H1 (cell line): ENCODE results near the gene DAPK1. TPM values are rescaled to one million over a fixed set of nuclear protein-coding genes. Genes with fewer than 3 reads are reported as not detected.

ENCODE experiments used
- CTCF ChIA-PET: fragments of 300-600 bp; sonication (Branson Sonifier 250); formaldehyde crosslinking; loops from one replicate; lab custom pipeline; 2021; ENCODE audit not compliant: partially characterized antibody; lab: Charles Lee
- POLR2A ChIA-PET: fragments of 300-600 bp; sonication (Branson Sonifier 250); formaldehyde crosslinking; loops from one replicate; lab custom pipeline; 2021; ENCODE audit warnings: inconsistent platforms; ENCODE audit not compliant: partially characterized antibody; lab: Charles Lee
- DNase-seq, 2 experiments: peaks; one replicate each; pipeline versions ENCODE4 v3.0.0 to v3.0.0-alpha.2; 2010 to 2022; ENCODE audit warnings: low spot score in 2 of 2, low read depth in 1 of 2, mixed read lengths in 1 of 2
- FAIRE-seq: peaks from 2 replicates; lab custom pipeline; 2011; peaks lifted over from hg19 to GRCh38; lab: Jason Lieb, UNC
- H2AFZ ChIP-seq: 2 replicates; pipeline ENCODE4 v1.8.1; 2012; ENCODE audit warnings: low read length, inconsistent platforms
- H2AK5ac ChIP-seq: 2 replicates; pipeline ENCODE4 v1.6.1; 2013; ENCODE audit warnings: low read depth, low read length
- H2BK120ac ChIP-seq: replicated peaks from 2 replicates; pipeline ENCODE3; 2013; ENCODE audit warnings: low read depth, low read length, inconsistent platforms
- H2BK12ac ChIP-seq: 2 replicates; pipeline ENCODE4 v1.6.1; 2013; ENCODE audit warnings: low read depth, low read length
- H2BK15ac ChIP-seq: 2 replicates; pipeline ENCODE4 v1.6.1; 2013; ENCODE audit warnings: low read length
- H2BK20ac ChIP-seq: 2 replicates; pipeline ENCODE4 v1.6.1; 2013; ENCODE audit warnings: low read length
- H2BK5ac ChIP-seq: 2 replicates; pipeline ENCODE4 v1.6.1; 2013; ENCODE audit warnings: low read depth, low read length
- H3K14ac ChIP-seq: 2 replicates; pipeline ENCODE4 v1.6.1; 2013; ENCODE audit warnings: inconsistent platforms; ENCODE audit not compliant: insufficient read length
- H3K18ac ChIP-seq: 2 replicates; pipeline ENCODE4 v1.6.1; 2013; ENCODE audit warnings: low read length; ENCODE audit errors: extremely low read depth
- H3K23ac ChIP-seq: 2 replicates; pipeline ENCODE4 v1.6.1; 2013; ENCODE audit warnings: inconsistent platforms; ENCODE audit not compliant: insufficient read length
- H3K23me2 ChIP-seq: 2 replicates; pipeline ENCODE4 v1.6.1; 2013; ENCODE audit warnings: low read depth, low read length
- H3K27ac ChIP-seq: 2 replicates; pipeline ENCODE4 v1.6.1; 2011; ENCODE audit warnings: low read depth, low read length, inconsistent platforms
- H3K27me3 ChIP-seq, 4 experiments: replicated peaks in 1 of 4; 1 replicate in 1 of 4; 2 replicates in 3 of 4; pipeline versions ENCODE4 v1.6.1 to v1.8.1; 2011 to 2013; ENCODE audit warnings: low read length in 3 of 4, mild to moderate bottlenecking in 3 of 4, inconsistent platforms in 2 of 4, mixed read lengths in 2 of 4, moderate library complexity in 1 of 4; ENCODE audit not compliant: control insufficient read depth in 3 of 4, insufficient read depth in 3 of 4; ENCODE audit errors: extremely low read depth in 1 of 4
- H3K36me3 ChIP-seq, 4 experiments: 2 replicates each; pipeline versions ENCODE4 v1.6.1 to v1.8.1; 2011 to 2013; ENCODE audit warnings: mild to moderate bottlenecking in 4 of 4, low read length in 3 of 4, moderate library complexity in 2 of 4, control low read depth in 1 of 4, inconsistent platforms in 1 of 4; ENCODE audit not compliant: insufficient read depth in 4 of 4, control insufficient read depth in 2 of 4
- H3K4ac ChIP-seq: replicated peaks from 2 replicates; pipeline ENCODE3; 2013; ENCODE audit warnings: low read length, low read depth, mixed read lengths, inconsistent platforms; ENCODE audit not compliant: insufficient read length
- H3K4me1 ChIP-seq, 4 experiments: replicated peaks in 1 of 4; 1 replicate in 1 of 4; 2 replicates in 3 of 4; pipeline versions ENCODE4 v1.6.1 to v1.8.1; 2011 to 2013; ENCODE audit warnings: low read length in 3 of 4, inconsistent platforms in 2 of 4, mixed read lengths in 1 of 4; ENCODE audit not compliant: insufficient read depth in 4 of 4, control insufficient read depth in 3 of 4
- H3K4me2 ChIP-seq, 2 experiments: 2 replicates each; pipeline versions ENCODE4 v1.6.1 to v1.8.1; 2011 to 2013; ENCODE audit warnings: low read depth in 2 of 2, low read length in 2 of 2, control low read depth in 1 of 2, inconsistent platforms in 1 of 2, mild to moderate bottlenecking in 1 of 2; ENCODE audit not compliant: insufficient read depth in 1 of 2
- H3K4me3 ChIP-seq, 4 experiments: fragments of 200-600, 300-600 bp in 1 of 4; sonication (generic), shearing (Covaris generic), sonication (Bioruptor Twin) in 1 of 4; 2 replicates each; pipeline versions ENCODE4 v1.5.1 to v1.8.1; 2011 to 2016; ENCODE audit warnings: low read length in 4 of 4, low read depth in 3 of 4, control low read depth in 2 of 4, inconsistent platforms in 2 of 4, mild to moderate bottlenecking in 2 of 4, mixed read lengths in 1 of 4, moderate library complexity in 1 of 4; ENCODE audit not compliant: insufficient read depth in 2 of 4; ENCODE audit errors: extremely low read depth in 1 of 4
- H3K56ac ChIP-seq: replicated peaks from 2 replicates; pipeline ENCODE3; 2013; ENCODE audit warnings: low read depth, mild to moderate bottlenecking, mixed read lengths, low read length, inconsistent platforms; ENCODE audit not compliant: insufficient read length
- H3K79me1 ChIP-seq: 2 replicates; pipeline ENCODE4 v1.6.1; 2013; ENCODE audit warnings: low read depth, low read length, control low read depth
- H3K79me2 ChIP-seq, 2 experiments: 2 replicates each; pipeline versions ENCODE4 v1.6.1 to v1.8.1; 2012 to 2013; ENCODE audit warnings: low read length in 2 of 2, mild to moderate bottlenecking in 2 of 2, inconsistent platforms in 1 of 2; ENCODE audit not compliant: insufficient read depth in 2 of 2, control insufficient read depth in 1 of 2
- H3K9ac ChIP-seq, 4 experiments: replicated peaks in 1 of 4; 1 replicate in 1 of 4; 2 replicates in 3 of 4; pipeline versions ENCODE4 v1.6.1 to v1.8.1; 2011 to 2013; ENCODE audit warnings: low read depth in 3 of 4, low read length in 3 of 4, control low read depth in 2 of 4, mild to moderate bottlenecking in 2 of 4, moderate library complexity in 2 of 4, inconsistent platforms in 1 of 4; ENCODE audit errors: extremely low read depth in 1 of 4
- H3K9me3 ChIP-seq, 2 experiments: 2 replicates each; pipeline versions ENCODE4 v1.6.1 to v1.8.1; 2012 to 2013; ENCODE audit warnings: mild to moderate bottlenecking in 2 of 2, moderate library complexity in 2 of 2, control low read depth in 1 of 2, inconsistent platforms in 1 of 2, low read depth in 1 of 2, low read length in 1 of 2, mixed read lengths in 1 of 2; ENCODE audit not compliant: insufficient read depth in 2 of 2
- H4K20me1 ChIP-seq, 2 experiments: replicated peaks in 1 of 2; 2 replicates each; pipeline versions ENCODE3 to v1.8.1; 2011 to 2013; ENCODE audit warnings: inconsistent platforms in 2 of 2, low read length in 2 of 2, mild to moderate bottlenecking in 1 of 2; ENCODE audit not compliant: insufficient read depth in 2 of 2, control insufficient read depth in 1 of 2
- H4K5ac ChIP-seq: 2 replicates; pipeline ENCODE4 v1.6.1; 2013; ENCODE audit warnings: low read length, low read depth, mixed read lengths, inconsistent platforms; ENCODE audit not compliant: insufficient read length
- H4K8ac ChIP-seq: 2 replicates; pipeline ENCODE4 v1.8.0; 2013; ENCODE audit warnings: mild to moderate bottlenecking, moderate library complexity, low read length, inconsistent platforms; ENCODE audit not compliant: insufficient read depth; ENCODE audit errors: extremely low read depth
- H4K91ac ChIP-seq: replicated peaks from 2 replicates; pipeline ENCODE3; 2013; ENCODE audit warnings: low read length, mixed read lengths, inconsistent platforms; ENCODE audit not compliant: insufficient read length
- ASH2L ChIP-seq: fragments of 200-600, 300-600 bp; sonication (generic); IDR thresholded peaks from one replicate; pipeline ENCODE4 v1.7.1; 2017; ENCODE audit warnings: low read length
- EP300 ChIP-seq, 2 experiments: IDR thresholded peaks; 1 replicate in 1 of 2; 2 replicates in 1 of 2; pipeline ENCODE4 v1.6.1; 2011 to 2012; ENCODE audit warnings: low read depth in 2 of 2, low read length in 2 of 2, mild to moderate bottlenecking in 2 of 2, borderline replicate concordance in 1 of 2, inconsistent platforms in 1 of 2, moderate library complexity in 1 of 2
- HDAC2 ChIP-seq, 2 experiments: fragments of 300-600 bp in 1 of 2; sonication (generic) in 1 of 2; IDR thresholded peaks; 2 replicates each; pipeline ENCODE4 v1.6.1; 2011 to 2012; ENCODE audit warnings: low read depth in 2 of 2, low read length in 2 of 2, mild to moderate bottlenecking in 2 of 2, moderate library complexity in 2 of 2, borderline replicate concordance in 1 of 2, inconsistent platforms in 1 of 2
- NANOG ChIP-seq: IDR thresholded peaks from 2 replicates; pipeline ENCODE4 v1.6.1; 2011; ENCODE audit warnings: low read length, low read depth, mild to moderate bottlenecking, inconsistent platforms; ENCODE audit not compliant: insufficient read depth, poor library complexity, severe bottlenecking
- SP1 ChIP-seq: IDR thresholded peaks from 2 replicates; pipeline ENCODE4 v1.6.1; 2011; ENCODE audit warnings: low read depth, low read length
- SUZ12 ChIP-seq: fragments of 200-600 bp; sonication (generic); IDR thresholded peaks from 2 replicates; pipeline ENCODE4 v1.6.1; 2012; ENCODE audit warnings: mild to moderate bottlenecking, inconsistent platforms, low read length, moderate library complexity, mixed read lengths
- WGBS, 2 experiments: shearing (Covaris generic) in 1 of 2; methylation state at CpG; one replicate each; pipeline versions ENCODE4 v1.1.6 to v1.1.7; 2013 to 2015; ENCODE audit warnings: low lambda C conversion rate in 2 of 2, mixed read lengths in 2 of 2, inconsistent platforms in 1 of 2, low coverage in 1 of 2, missing lambda C conversion rate in 1 of 2; ENCODE audit not compliant: insufficient replicate concordance in 2 of 2, insufficient coverage in 1 of 2, insufficient read length in 1 of 2; ENCODE audit errors: extremely low coverage in 1 of 2, missing lambda C conversion rate in 1 of 2; 5-methylcytosine and 5-hydroxymethylcytosine counted together
- polyA plus RNA-seq, 7 experiments: library from polyadenylated mRNA; depleted of rRNA in 3 of 7; stranded (reverse) in 5 of 7; unstranded in 2 of 7; fragments of >200 nt in 5 of 7; fragments of 200-250 nt in 2 of 7; gene quantifications; 1 replicate in 5 of 7; 2 replicates in 1 of 7; 4 replicates in 1 of 7; pipeline versions ENCODE4 v1.2.1 to v1.2.3, GENCODE V29; 2011 to 2013; ENCODE audit warnings: missing spikeins in 2 of 7, mixed read lengths in 2 of 7
- total RNA-seq: library from RNA; stranded (reverse); fragmentation: NEBNext Ultra II Directional; extraction: Animal tissue kit (Norgen Biotek cat#: 25700); gene quantifications from 2 replicates; pipeline ENCODE4 v1.2.1, GENCODE V29; 2021
- TF ChIP-seq, protein P1 (sequence below): IDR thresholded peaks from 2 replicates; pipeline ENCODE4 v1.6.1; 2012; ENCODE audit warnings: low read length, inconsistent platforms

The DAPK1 gene
- total and polyA plus RNA-seq, 2 of the 8 experiments (the other 6 are each of a cell fraction or from before 2014, with no cell fraction given), result 62.4 to 131 TPM

DNA sequence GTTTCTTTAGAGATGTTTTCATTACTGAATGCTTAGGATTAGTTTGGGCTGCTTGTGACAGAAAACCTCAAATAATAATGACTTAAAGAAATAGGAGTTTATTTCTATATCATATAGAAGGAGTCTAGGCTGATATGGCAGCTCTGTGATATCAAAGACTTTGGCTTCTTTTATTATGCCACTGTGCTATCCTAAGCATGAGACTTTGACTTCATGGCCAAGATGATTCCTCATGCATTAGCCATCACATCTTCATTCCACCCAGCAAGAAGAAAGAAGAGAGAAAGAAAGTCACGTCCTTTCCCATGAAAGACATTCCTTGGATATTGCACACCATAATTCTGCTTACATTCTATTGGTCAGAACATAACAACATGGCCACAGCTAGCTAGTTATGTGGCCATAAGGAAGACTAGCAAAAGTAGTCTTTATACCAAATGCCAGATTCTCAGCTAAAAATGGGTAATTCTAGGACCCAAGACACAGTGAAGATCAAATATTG lies 76.2 kb downstream of the DAPK1 start:
- Histone ChIP-seq H4K8ac (no peak overlapping the region), H3K18ac (no peak overlapping the region), H3K4ac (no peak overlapping the region), H2BK120ac (no peak overlapping the region), H2BK12ac (no peak overlapping the region), H4K20me1 (peaks cover 8 to 18% of the 10 kb centered on the region in 2 experiments), H3K9ac (no peak overlapping the region), H3K79me2 (peaks cover 0 to 79% of the 10 kb centered on the region in 2 experiments; a peak in 3 of 4 replicates), H3K9me3 (no peaks in the 10 kb centered on the region), H3K14ac (no peak overlapping the region), H2BK15ac (no peak overlapping the region), H2BK5ac (no peak overlapping the region), H2AK5ac (no peak overlapping the region), H3K23ac (no peak overlapping the region), H2BK20ac (no peak overlapping the region), H3K4me2 (no peak overlapping the region), H3K56ac (no peak overlapping the region), H3K36me3 (no peaks in the 10 kb centered on the region), H3K27me3 (no peaks in the 10 kb centered on the region), H4K91ac (no peak overlapping the region), H3K79me1 (peaks cover 12% of the 10 kb centered on the region), H4K5ac (no peak overlapping the region), H2AFZ (no peak overlapping the region), H3K23me2 (no peaks in the 10 kb centered on the region; the same call in 1 of the 2 replicates), H3K4me1 (peaks cover 2 to 13% (median 11%) of the 10 kb centered on the region in 4 experiments), H3K27ac (no peak overlapping the region), H3K4me3 (no peak overlapping the region)
- CTCF ChIA-PET, result interaction anchor here (0.8 to 1.3 kb wide), 4 partner anchors 11 to 93 kb away, joined by 3 read pairs; no protein-coding TSS in a partner anchor
- POLR2A ChIA-PET, result interaction anchor here (0.6 to 1.6 kb wide), 2 partner anchors 22 to 76 kb away, joined by 3 to 5 read pairs; partner anchors contain the start of gene DAPK1
- FAIRE-seq (no peak), DNase-seq (no peak)
- WGBS, 2 experiments, result 100% methylated on average over 1 of the region's 1 CpG; no CpG with 5 or more reads in 1 of the 2 experiments
- TF ChIP-seq NANOG (no peak), HDAC2 (IDR thresholded peaks at IDR 0.05; ENCODE audit: borderline replicate concordance in 1 of 2, low read depth in 2 of 2, low read length in 2 of 2) (no peak), SUZ12 (no peak), EP300 (IDR thresholded peaks at IDR 0.05; ENCODE audit: borderline replicate concordance in 1 of 2, low read depth in 2 of 2, low read length in 2 of 2) (no peak), ASH2L (no peak), SP1 (no peak)
- TF ChIP-seq, protein P1, sequence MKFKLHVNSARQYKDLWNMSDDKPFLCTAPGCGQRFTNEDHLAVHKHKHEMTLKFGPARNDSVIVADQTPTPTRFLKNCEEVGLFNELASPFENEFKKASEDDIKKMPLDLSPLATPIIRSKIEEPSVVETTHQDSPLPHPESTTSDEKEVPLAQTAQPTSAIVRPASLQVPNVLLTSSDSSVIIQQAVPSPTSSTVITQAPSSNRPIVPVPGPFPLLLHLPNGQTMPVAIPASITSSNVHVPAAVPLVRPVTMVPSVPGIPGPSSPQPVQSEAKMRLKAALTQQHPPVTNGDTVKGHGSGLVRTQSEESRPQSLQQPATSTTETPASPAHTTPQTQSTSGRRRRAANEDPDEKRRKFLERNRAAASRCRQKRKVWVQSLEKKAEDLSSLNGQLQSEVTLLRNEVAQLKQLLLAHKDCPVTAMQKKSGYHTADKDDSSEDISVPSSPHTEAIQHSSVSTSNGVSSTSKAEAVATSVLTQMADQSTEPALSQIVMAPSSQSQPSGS, result no peak
